GM06990 (cell line): Measurements from ENCODE around the gene PLPP2.
"Not testable (repeated sequence)": the region's sequence is repeated elsewhere in the genome, so short reads cannot be mapped to it uniquely, and the experiment has no call there.

Experiments used
- DNase-seq: peaks from one replicate; pipeline ENCODE4 v3.0.0-alpha.2; 2011; ENCODE audit not compliant: insufficient read length; ENCODE audit errors: extremely low read depth
- H3K27me3 ChIP-seq: replicated peaks from 2 replicates; pipeline ENCODE4 v1.6.0; 2011; ENCODE audit warnings: low read length; ENCODE audit not compliant: control insufficient read depth, insufficient read depth
- H3K36me3 ChIP-seq: 2 replicates; pipeline ENCODE4 v1.5.1; 2011; ENCODE audit warnings: low read length; ENCODE audit not compliant: control insufficient read depth, insufficient read depth
- H3K4me3 ChIP-seq: replicated peaks from 2 replicates; pipeline ENCODE4 v1.5.1; 2011; ENCODE audit warnings: low read depth, mild to moderate bottlenecking, control low read depth, low read length
- TF ChIP-seq, protein P1 (sequence below): IDR thresholded peaks from 2 replicates; pipeline ENCODE4 v1.5.1; 2011; ENCODE audit warnings: low read length, control low read depth, mild to moderate bottlenecking, inconsistent platforms; ENCODE audit not compliant: insufficient read depth, poor library complexity, severe bottlenecking

PLPP2 gene

DNA sequence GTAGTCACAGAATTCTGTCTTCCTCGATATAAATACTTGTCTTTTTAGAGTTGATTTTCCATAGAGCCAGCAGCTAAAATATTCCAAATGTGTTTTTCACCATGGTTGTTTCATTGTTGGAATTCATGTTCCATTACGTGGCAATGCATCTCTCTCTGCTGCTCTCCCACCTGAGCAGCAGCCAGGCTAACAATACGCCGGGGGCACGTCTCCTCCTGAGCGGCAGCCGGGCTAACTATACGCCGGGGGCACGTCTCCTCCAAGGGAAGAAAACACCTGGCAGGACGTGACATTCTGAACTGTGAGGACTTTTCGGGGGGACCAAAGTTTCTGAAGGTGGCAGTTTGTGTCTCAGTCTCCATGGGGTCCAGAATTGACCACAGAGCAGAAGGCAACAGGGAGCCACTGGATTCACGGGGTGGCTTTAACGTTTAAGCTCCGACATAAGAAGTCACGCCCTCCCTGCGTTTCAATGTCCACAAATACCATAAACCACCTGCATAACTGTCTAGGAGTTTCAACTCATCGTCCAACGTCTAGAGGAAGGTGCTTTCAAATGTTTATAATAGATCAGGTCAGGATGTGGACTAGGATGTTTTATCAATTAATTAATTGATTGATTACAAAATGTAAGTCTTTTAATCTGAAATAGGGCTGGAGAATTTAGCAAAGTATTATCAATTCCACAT lies 15.1 kb downstream of the PLPP2 start:
- no peak for DNase-seq
- TF ChIP-seq, protein P1, sequence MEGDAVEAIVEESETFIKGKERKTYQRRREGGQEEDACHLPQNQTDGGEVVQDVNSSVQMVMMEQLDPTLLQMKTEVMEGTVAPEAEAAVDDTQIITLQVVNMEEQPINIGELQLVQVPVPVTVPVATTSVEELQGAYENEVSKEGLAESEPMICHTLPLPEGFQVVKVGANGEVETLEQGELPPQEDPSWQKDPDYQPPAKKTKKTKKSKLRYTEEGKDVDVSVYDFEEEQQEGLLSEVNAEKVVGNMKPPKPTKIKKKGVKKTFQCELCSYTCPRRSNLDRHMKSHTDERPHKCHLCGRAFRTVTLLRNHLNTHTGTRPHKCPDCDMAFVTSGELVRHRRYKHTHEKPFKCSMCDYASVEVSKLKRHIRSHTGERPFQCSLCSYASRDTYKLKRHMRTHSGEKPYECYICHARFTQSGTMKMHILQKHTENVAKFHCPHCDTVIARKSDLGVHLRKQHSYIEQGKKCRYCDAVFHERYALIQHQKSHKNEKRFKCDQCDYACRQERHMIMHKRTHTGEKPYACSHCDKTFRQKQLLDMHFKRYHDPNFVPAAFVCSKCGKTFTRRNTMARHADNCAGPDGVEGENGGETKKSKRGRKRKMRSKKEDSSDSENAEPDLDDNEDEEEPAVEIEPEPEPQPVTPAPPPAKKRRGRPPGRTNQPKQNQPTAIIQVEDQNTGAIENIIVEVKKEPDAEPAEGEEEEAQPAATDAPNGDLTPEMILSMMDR: no peak

DNA sequence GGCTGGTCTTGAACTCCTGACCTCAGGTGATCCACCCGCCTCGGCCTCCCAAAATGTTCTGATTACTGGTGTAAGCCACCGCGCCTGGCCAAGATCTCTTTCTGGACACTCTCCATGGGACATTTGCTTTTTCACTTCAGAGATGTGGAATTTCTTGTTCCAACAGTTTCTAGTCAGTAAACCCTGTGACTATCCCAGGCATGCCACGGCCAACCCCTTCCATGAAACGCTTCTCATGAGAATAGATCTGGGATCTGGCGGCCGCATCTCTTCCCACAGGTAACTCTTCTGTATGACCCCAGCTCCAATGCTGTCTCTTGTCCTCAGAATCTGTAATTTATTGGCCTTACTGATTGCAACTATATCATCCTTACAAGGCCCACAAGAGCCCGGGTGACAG lies 16.2 kb downstream of the PLPP2 start:
- H3K36me3 ChIP-seq: no peaks in the 10 kb centered on the region
- TF ChIP-seq, protein P1: no peak
- no peaks in the 10 kb centered on the region for H3K27me3 ChIP-seq
- H3K4me3 ChIP-seq: no peak overlapping the region
- DNase-seq: no peak

More for the DNA sequence above, 15.1 kb downstream of the PLPP2 start:
- no peaks in the 10 kb centered on the region for H3K36me3 ChIP-seq
- H3K4me3 ChIP-seq: no peak overlapping the region
- H3K27me3 ChIP-seq: peaks cover 1% of the 10 kb centered on the region; the same call in 1 of the 2 replicates

DNA sequence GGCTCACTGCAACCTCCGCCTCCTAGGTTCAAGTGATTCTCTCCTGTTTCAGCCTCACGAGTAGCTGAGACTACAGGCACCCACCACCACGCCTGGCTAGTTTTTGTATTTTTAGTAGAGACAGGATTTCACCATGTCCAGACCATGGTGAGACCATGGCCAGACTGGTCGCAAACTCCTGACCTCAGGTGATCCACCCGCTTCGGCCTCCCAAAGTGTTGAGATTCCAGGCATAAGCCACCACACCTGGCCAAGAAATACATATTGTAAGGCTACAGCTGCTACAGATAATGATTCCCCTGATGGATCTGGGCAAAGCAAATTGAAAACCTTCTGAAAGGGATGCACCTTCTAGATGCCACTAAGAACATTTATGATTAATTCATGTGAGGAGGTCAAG lies 17.8 kb downstream of the PLPP2 start:
- TF ChIP-seq, protein P1: no peak
- H3K36me3 ChIP-seq: no peaks in the 10 kb centered on the region
- H3K4me3 ChIP-seq: no peak overlapping the region
- DNase-seq: no peak
- no peaks in the 10 kb centered on the region for H3K27me3 ChIP-seq

DNA sequence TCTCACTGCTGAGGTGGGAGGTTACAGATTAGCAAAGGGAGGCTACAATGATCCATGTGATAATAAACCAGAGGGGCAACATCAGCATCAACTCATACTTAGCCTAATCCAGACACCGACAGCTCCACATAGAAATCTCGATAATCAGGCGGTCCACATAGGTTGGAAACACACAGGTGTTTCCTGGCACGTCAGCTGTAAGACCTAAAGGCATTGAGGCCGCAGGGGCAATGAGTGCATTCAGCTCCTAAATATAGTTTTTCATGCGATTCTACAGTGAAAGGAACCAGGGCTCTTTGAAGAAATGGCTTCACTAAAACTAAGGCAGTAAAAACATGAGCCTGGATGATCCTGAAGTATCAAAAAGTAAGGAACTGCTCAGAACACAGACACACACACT lies 19.3 kb downstream of the PLPP2 start:
- Histone ChIP-seq H3K4me3 (no peak overlapping the region), H3K36me3 (no peaks in the 10 kb centered on the region), H3K27me3 (no peaks in the 10 kb centered on the region)
- TF ChIP-seq, protein P1: no peak
- DNase-seq: no peak

DNA sequence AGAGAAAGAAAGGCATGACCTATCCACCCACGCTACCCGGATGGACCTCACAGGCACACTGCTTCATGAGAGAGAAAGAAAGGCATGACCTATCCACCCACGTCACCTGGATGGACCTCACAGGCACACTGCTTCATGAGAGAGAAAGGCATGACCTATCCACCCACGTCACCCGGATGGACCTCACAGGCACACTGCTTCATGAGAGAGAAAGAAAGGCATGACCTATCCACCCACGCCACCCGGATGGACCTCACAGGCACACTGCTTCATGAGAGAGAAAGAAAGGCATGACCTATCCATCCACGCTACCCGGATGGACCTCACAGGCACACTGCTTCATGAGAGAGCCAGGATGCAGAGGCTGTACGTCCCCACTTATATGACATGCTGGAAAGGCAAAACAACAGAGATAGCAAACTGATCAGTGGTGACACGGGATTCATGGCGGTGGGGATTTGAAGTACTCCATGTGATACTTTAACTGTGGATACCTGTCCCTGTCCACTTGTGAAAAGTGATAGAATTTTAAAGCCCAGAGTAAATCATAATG lies 20.4 kb downstream of the PLPP2 start:
- not testable (repeated sequence) for H3K4me3 ChIP-seq, H3K36me3 ChIP-seq, H3K27me3 ChIP-seq, DNase-seq

DNA sequence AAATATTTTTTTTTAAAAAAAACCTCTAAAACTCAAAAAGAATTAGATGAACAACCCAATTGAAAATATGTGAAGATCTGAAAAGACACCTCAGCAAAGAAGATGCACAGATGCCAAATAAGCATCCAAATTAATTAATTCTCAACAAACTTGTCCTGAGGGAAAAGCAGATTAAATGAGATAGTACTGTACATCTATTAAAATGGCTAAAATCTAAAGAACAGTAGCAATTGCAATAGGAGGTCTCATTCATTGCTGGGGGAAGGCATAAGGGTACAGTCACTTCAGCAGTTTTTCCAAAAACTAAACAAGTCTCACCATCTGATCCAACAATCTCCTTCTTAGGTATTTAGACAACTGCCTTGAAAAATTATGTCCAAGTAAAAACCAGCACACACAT lies 22.0 kb downstream of the PLPP2 start:
- TF ChIP-seq, protein P1: no peak
- no peak for DNase-seq
- no peak overlapping the region for H3K4me3 ChIP-seq
- no peaks in the 10 kb centered on the region for H3K27me3 ChIP-seq
- no peaks in the 10 kb centered on the region for H3K36me3 ChIP-seq
